ENCODE data around the gene NLGN4Y. TPM values are rescaled to one million over a fixed set of nuclear protein-coding genes. Genes with fewer than 3 reads are reported as not detected.

Gene NLGN4Y
- total and polyA plus RNA-seq, 10 donors: 0.35 to 11.1 (median 1.8) TPM; not detected in 6

DNA sequence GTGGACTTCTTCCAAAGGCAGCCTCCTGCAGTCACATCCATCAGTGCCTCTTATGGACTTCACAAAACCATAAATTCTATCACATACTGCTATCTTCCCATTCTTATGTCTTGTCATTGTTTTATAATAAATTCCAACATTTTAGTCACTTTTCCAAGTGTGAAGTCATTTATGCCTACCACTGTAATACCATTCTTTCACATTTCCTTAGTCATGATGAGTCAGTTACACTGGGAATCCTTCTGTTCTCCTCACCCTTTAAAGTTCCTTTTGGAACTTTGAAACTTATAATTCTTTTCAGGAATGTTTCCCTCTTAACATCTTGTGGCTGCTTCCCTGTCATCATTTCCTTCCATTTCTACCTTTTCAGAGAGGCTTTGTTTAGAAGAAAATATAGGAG is 279.7 kb downstream of the NLGN4Y start:
- Histone ChIP-seq H3K36me3 (no peaks in the 10 kb centered on the region), H3K9me3 (no peaks in the 10 kb centered on the region), H3K4me1 (no peaks in the 10 kb centered on the region), H3K27me3 (replicated peaks in 1 of 7) (no peaks in the 10 kb centered on the region), H3K27ac (no peak overlapping the region), H3K4me3 (no peak overlapping the region)
- TF ChIP-seq, protein P1, sequence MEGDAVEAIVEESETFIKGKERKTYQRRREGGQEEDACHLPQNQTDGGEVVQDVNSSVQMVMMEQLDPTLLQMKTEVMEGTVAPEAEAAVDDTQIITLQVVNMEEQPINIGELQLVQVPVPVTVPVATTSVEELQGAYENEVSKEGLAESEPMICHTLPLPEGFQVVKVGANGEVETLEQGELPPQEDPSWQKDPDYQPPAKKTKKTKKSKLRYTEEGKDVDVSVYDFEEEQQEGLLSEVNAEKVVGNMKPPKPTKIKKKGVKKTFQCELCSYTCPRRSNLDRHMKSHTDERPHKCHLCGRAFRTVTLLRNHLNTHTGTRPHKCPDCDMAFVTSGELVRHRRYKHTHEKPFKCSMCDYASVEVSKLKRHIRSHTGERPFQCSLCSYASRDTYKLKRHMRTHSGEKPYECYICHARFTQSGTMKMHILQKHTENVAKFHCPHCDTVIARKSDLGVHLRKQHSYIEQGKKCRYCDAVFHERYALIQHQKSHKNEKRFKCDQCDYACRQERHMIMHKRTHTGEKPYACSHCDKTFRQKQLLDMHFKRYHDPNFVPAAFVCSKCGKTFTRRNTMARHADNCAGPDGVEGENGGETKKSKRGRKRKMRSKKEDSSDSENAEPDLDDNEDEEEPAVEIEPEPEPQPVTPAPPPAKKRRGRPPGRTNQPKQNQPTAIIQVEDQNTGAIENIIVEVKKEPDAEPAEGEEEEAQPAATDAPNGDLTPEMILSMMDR (IDR thresholded peaks at IDR 0.05 in 8 of 11, conservative IDR thresholded peaks at IDR 0.05 in 3 of 11): no peak
- TF ChIP-seq POLR2AphosphoS5 (IDR thresholded peaks at IDR 0.05) (no peak), POLR2A (IDR thresholded peaks at IDR 0.05) (no peak)
- intact Hi-C loops (cut with DNase I; ENCODE audit: low total_unique reads): no loop called here
- no peak for DNase-seq

DNA sequence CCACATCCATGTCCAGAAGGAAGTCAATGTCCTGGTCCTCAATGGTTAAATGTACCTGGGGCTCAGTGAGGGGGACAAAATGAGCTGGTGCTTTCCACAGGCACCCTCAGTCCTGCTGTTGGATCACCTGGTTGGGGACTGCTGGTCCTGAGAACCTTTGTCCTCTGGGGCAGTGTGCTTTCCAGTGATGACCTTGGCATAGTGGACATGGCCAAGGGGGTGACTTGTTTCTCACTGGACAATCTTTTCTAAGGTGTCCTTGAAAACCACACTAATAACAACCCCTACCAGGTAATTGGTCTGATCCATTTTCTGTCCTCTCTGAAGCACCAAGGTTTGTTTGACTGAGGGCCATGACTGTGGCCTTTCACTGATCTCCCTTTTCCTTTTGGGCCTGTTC is 294.1 kb downstream of the NLGN4Y start:
- Histone ChIP-seq H3K27ac (no peak overlapping the region), H3K27me3 (replicated peaks in 1 of 7) (no peaks in the 10 kb centered on the region), H3K9me3 (no peaks in the 10 kb centered on the region), H3K4me3 (no peak overlapping the region), H3K36me3 (no peaks in the 10 kb centered on the region), H3K4me1 (no peaks in the 10 kb centered on the region)
- no peak for DNase-seq
- intact Hi-C loops (cut with DNase I; ENCODE audit: low total_unique reads): no loop called here
- TF ChIP-seq POLR2A (IDR thresholded peaks at IDR 0.05) (no peak), POLR2AphosphoS5 (IDR thresholded peaks at IDR 0.05) (no peak)
- TF ChIP-seq, protein P1 (IDR thresholded peaks at IDR 0.05 in 8 of 11, conservative IDR thresholded peaks at IDR 0.05 in 3 of 11): no peak

DNA sequence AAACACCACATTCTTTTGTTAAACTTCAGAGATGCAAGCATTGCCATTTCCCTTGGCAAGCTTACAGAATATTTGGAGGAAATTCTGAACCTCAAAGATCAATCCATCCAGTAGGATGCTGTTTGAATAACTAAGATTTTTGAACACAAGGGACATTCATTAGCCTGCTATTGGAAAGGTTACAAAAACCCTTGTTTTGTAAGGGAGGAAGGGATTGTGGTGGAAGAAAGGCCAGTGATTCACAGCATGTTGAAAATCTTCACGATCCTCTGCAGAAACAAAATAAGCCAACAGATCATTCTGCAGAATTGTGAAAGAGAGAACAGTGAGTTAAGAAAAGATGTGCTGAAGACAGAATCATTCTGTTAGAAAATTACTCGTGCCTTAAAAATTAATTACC is 297.9 kb downstream of the NLGN4Y start:
- DNase-seq: no peak
- no peak for TF ChIP-seq POLR2AphosphoS5 (IDR thresholded peaks at IDR 0.05)
- TF ChIP-seq, protein P1 (IDR thresholded peaks at IDR 0.05 in 8 of 11, conservative IDR thresholded peaks at IDR 0.05 in 3 of 11): no peak
- no peak for TF ChIP-seq POLR2A (IDR thresholded peaks at IDR 0.05)
- WGBS, 5 donors: 77 to 83% (median 83%) methylated on average over 2 of the region's 2 CpGs; no CpG with 5 or more reads in 2 of the 5 donors
- Histone ChIP-seq H3K27me3 (replicated peaks in 1 of 7) (no peaks in the 10 kb centered on the region), H3K36me3 (no peaks in the 10 kb centered on the region), H3K4me3 (no peak overlapping the region), H3K9me3 (no peaks in the 10 kb centered on the region), H3K4me1 (no peaks in the 10 kb centered on the region), H3K27ac (no peak overlapping the region)
- intact Hi-C loops (cut with DNase I; ENCODE audit: low total_unique reads): no loop called here

- DNase-seq: no peak
- WGBS, 5 donors: 61 to 94% (median 85%) methylated on average over 1 of the region's 1 CpG; no CpG with 5 or more reads in 2 of the 5 donors
- intact Hi-C loops (cut with DNase I; ENCODE audit: low total_unique reads): no loop called here
- no peaks in the 10 kb centered on the region for H3K27me3 ChIP-seq (replicated peaks in 1 of 7)
- no peaks in the 10 kb centered on the region for H3K36me3 ChIP-seq
- TF ChIP-seq POLR2A (IDR thresholded peaks at IDR 0.05) (no peak), POLR2AphosphoS5 (IDR thresholded peaks at IDR 0.05) (no peak)
- TF ChIP-seq, protein P1 (IDR thresholded peaks at IDR 0.05 in 8 of 11, conservative IDR thresholded peaks at IDR 0.05 in 3 of 11): no peak
- H3K4me1 ChIP-seq: no peaks in the 10 kb centered on the region
- no peaks in the 10 kb centered on the region for H3K9me3 ChIP-seq
- H3K4me3 ChIP-seq: no peak overlapping the region
- H3K27ac ChIP-seq: no peak overlapping the region
Measured at GRCh38 chrY:14822906-14823305, 298.6 kb downstream of the NLGN4Y start.
